ENCODE results near the gene SENP8. TPM values are rescaled to one million over a fixed set of nuclear protein-coding genes. Genes with fewer than 3 reads are reported as not detected.

Gene SENP8
- total and polyA plus RNA-seq, 4 donors: 0.67 to 1.0 (median 0.88) TPM

GRCh38 chr15:72078887-72079286 is 39.3 kb upstream of the SENP8 start:
- H3K9me3 ChIP-seq (ENCODE audit: control insufficient read depth in 4 of 4, low read length in 3 of 4): no peaks in the 10 kb centered on the region
- H3K36me3 ChIP-seq (ENCODE audit: control insufficient read depth in 4 of 4, insufficient read depth in 3 of 4, low read depth in 1 of 4, low read length in 3 of 4): no peaks in the 10 kb centered on the region
- 90% methylated on average over 6 of the region's 6 CpGs for WGBS
- no peak overlapping the region for H3K4me3 ChIP-seq (ENCODE audit: low read depth in 1 of 3, low read length in 3 of 3)
- H3K4me1 ChIP-seq (ENCODE audit: control insufficient read depth in 4 of 4, insufficient read depth in 4 of 4, low read length in 3 of 4): no peaks in the 10 kb centered on the region
- H3K27me3 ChIP-seq (ENCODE audit: control insufficient read depth in 4 of 4, insufficient read depth in 4 of 4, low read length in 3 of 4): no peaks in the 10 kb centered on the region
- H3K9ac ChIP-seq (ENCODE audit: low read depth in 1 of 2, low read length in 2 of 2): no peak overlapping the region
- H3K27ac ChIP-seq (ENCODE audit: low read depth in 1 of 2, low read length in 2 of 2): no peak overlapping the region
- DNase-seq (ENCODE audit: low spot score): no peak
- TF ChIP-seq HNF4G (IDR thresholded peaks at IDR 0.05) (no peak), REST (IDR thresholded peaks at IDR 0.05) (no peak), SP1 (IDR thresholded peaks at IDR 0.05) (no peak), EGR1 (IDR thresholded peaks at IDR 0.05; ENCODE audit: low read depth in 2 of 2) (no peak), TAF1 (conservative IDR thresholded peaks at IDR 0.05) (no peak), FOXA1 (IDR thresholded peaks at IDR 0.05) (no peak), MAX (IDR thresholded peaks at IDR 0.05) (no peak), RAD21 (IDR thresholded peaks at IDR 0.05) (no peak), YY1 (IDR thresholded peaks at IDR 0.05) (no peak), ZBTB33 (IDR thresholded peaks at IDR 0.05) (no peak), RXRA (IDR thresholded peaks at IDR 0.05) (no peak), GABPA (IDR thresholded peaks at IDR 0.05 in 1 of 2, conservative IDR thresholded peaks at IDR 0.05 in 1 of 2) (no peak), FOXA2 (IDR thresholded peaks at IDR 0.05) (no peak), JUND (IDR thresholded peaks at IDR 0.05) (no peak), NR2F2 (IDR thresholded peaks at IDR 0.05) (no peak), HNF4A (conservative IDR thresholded peaks at IDR 0.05) (no peak)
- TF ChIP-seq, protein P1, sequence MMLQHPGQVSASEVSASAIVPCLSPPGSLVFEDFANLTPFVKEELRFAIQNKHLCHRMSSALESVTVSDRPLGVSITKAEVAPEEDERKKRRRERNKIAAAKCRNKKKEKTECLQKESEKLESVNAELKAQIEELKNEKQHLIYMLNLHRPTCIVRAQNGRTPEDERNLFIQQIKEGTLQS (IDR thresholded peaks at IDR 0.05): no peak
- TF ChIP-seq, protein P2, sequence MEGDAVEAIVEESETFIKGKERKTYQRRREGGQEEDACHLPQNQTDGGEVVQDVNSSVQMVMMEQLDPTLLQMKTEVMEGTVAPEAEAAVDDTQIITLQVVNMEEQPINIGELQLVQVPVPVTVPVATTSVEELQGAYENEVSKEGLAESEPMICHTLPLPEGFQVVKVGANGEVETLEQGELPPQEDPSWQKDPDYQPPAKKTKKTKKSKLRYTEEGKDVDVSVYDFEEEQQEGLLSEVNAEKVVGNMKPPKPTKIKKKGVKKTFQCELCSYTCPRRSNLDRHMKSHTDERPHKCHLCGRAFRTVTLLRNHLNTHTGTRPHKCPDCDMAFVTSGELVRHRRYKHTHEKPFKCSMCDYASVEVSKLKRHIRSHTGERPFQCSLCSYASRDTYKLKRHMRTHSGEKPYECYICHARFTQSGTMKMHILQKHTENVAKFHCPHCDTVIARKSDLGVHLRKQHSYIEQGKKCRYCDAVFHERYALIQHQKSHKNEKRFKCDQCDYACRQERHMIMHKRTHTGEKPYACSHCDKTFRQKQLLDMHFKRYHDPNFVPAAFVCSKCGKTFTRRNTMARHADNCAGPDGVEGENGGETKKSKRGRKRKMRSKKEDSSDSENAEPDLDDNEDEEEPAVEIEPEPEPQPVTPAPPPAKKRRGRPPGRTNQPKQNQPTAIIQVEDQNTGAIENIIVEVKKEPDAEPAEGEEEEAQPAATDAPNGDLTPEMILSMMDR (IDR thresholded peaks at IDR 0.05; ENCODE audit: low read depth, low read length, missing input control): no peak
